GM12873 (cell line): ENCODE measurements around the gene CYP2B6.

Experiments used
- CTCF ChIP-seq: IDR thresholded peaks from 2 replicates; pipeline ENCODE4 v1.5.1; 2012; ENCODE audit warnings: low read depth, mild to moderate bottlenecking, moderate library complexity, low read length, control low read depth; ENCODE audit not compliant: insufficient read depth; ENCODE audit errors: missing control alignments

CYP2B6 gene

GRCh38 chr19:41014643-41015042, 23.6 kb downstream of the CYP2B6 start:
- no peak for TF ChIP-seq CTCF

GRCh38 chr19:41016488-41017071, 25.5 kb downstream of the CYP2B6 start:
- no peak for TF ChIP-seq CTCF

GRCh38 chr19:41018736-41019290, 27.7 kb downstream of the CYP2B6 start:
- no peak for TF ChIP-seq CTCF

- TF ChIP-seq CTCF, result no peak
Observed at GRCh38 chr19:41019346-41019745, 28.3 kb downstream of the CYP2B6 start.

GRCh38 chr19:41023193-41023592, 32.1 kb downstream of the CYP2B6 start:
- no peak for TF ChIP-seq CTCF

GRCh38 chr19:41025411-41025810, 34.3 kb downstream of the CYP2B6 start:
- no peak for TF ChIP-seq CTCF

GRCh38 chr19:41025871-41026270, 34.8 kb downstream of the CYP2B6 start:
- no peak for TF ChIP-seq CTCF
